CD4-positive, alpha-beta T cell (primary cell): Measurements from ENCODE around the gene SCAND1. TPM values are rescaled to one million over a fixed set of nuclear protein-coding genes. Genes with fewer than 3 reads are reported as not detected.
A peak's percentile ranks its signal among the peaks of the same experiment; 100 is the strongest.

Experiments
- ATAC-seq: fragments of 200-7000 bp; cut with Tn5 transposase; one replicate; pipeline ENCODE4 v1.10.0; 2022; ENCODE audit warnings: mild to moderate bottlenecking; ENCODE audit not compliant: poor library complexity
- CTCF ChIA-PET: fragments of 350-600 bp; sonication (Branson Sonifier 250); formaldehyde crosslinking; loops from one replicate; lab custom pipeline; 2021; ENCODE audit warnings: antibody characterized with exemption, inconsistent platforms; lab: Charles Lee
- POLR2A ChIA-PET: fragments of 350-600 bp; sonication (Branson Sonifier 250); formaldehyde crosslinking; loops from one replicate; lab custom pipeline; 2021; ENCODE audit warnings: antibody characterized with exemption, inconsistent platforms; lab: Charles Lee
- DNase-seq, 14 experiments: peaks; one replicate each; pipeline ENCODE4 v3.0.0-alpha.2; 2013 to 2020; ENCODE audit warnings: mixed read lengths in 2 of 14
- H3K27ac ChIP-seq, 2 donors: one replicate each; pipeline versions ENCODE4 v1.5.1 to v1.7.0; 2013; ENCODE audit warnings: low read length in 2 of 2, low read depth in 1 of 2, mild to moderate bottlenecking in 1 of 2
- H3K27me3 ChIP-seq, 2 experiments: 1 replicate in 1 of 2; 2 replicates in 1 of 2; pipeline versions ENCODE4 v1.6.1 to v1.7.0; 2013; ENCODE audit warnings: low read length in 2 of 2, control low read depth in 1 of 2, mild to moderate bottlenecking in 1 of 2, moderate library complexity in 1 of 2; ENCODE audit not compliant: insufficient read depth in 2 of 2, control insufficient read depth in 1 of 2
- H3K36me3 ChIP-seq: one replicate; pipeline ENCODE4 v1.6.1; 2013; ENCODE audit warnings: low read length, control low read depth; ENCODE audit not compliant: insufficient read depth
- H3K4me1 ChIP-seq: one replicate; pipeline ENCODE4 v1.6.1; 2013; ENCODE audit warnings: low read length, control low read depth; ENCODE audit not compliant: insufficient read depth
- H3K4me3 ChIP-seq: one replicate; pipeline ENCODE4 v1.5.1; 2013; ENCODE audit warnings: mild to moderate bottlenecking, low read length, moderate library complexity
- H3K9me3 ChIP-seq, 2 experiments: 1 replicate in 1 of 2; 2 replicates in 1 of 2; pipeline versions ENCODE4 v1.6.1 to v1.7.0; 2013; ENCODE audit warnings: low read length in 2 of 2, mild to moderate bottlenecking in 2 of 2, control low read depth in 1 of 2, moderate library complexity in 1 of 2; ENCODE audit not compliant: control insufficient read depth in 1 of 2, insufficient read depth in 1 of 2
- H3K27ac Mint-ChIP-seq: one replicate; pipeline ENCODE4 v1.8.0; 2020; ENCODE audit warnings: mixed read lengths
- H3K27me3 Mint-ChIP-seq: one replicate; pipeline ENCODE4 v1.8.0; 2021; ENCODE audit warnings: mixed read lengths
- H3K36me3 Mint-ChIP-seq: one replicate; pipeline ENCODE4 v1.8.0; 2021; ENCODE audit warnings: low read depth, mixed read lengths
- H3K4me1 Mint-ChIP-seq: one replicate; pipeline ENCODE4 v1.8.0; 2021; ENCODE audit warnings: low read depth, mixed read lengths
- H3K4me3 Mint-ChIP-seq: one replicate; pipeline ENCODE4 v1.8.0; 2020; ENCODE audit warnings: mild to moderate bottlenecking, mixed read lengths
- H3K9me3 Mint-ChIP-seq: one replicate; pipeline ENCODE4 v1.8.0; 2020; ENCODE audit warnings: mixed read lengths
- CTCF ChIP-seq: fragments of 200-600 bp; IDR thresholded peaks from one replicate; pipeline ENCODE4 v1.8.0; 2022; ENCODE audit warnings: antibody characterized with exemption, mild to moderate bottlenecking
- intact Hi-C, 2 experiments: fragments of 100-400 bp; cut with DNase I in 1 of 2; cut with micrococcal nuclease in 1 of 2; formaldehyde crosslinking; loops; one replicate each; pipeline versions ENCODE4 v1.15.1 to v1.9.0; 2023 to 2025; cut with DNase I, micrococcal nuclease
- total RNA-seq, 174 experiments: library from RNA in 2 of 174; stranded (reverse) in 2 of 174; gene quantifications; one replicate each; pipeline ENCODE4 v1.2.3 and lab custom pipeline; 2021 to 2026

SCAND1 gene
- total RNA-seq, 2 experiments from 2014 or later = 77.2 to 82.7 TPM

GRCh38 chr20:35909796-35910195 is 44.5 kb downstream of the SCAND1 start:
- no peak overlapping the region for H3K27ac Mint-ChIP-seq
- CTCF ChIA-PET = no interaction called here
- POLR2A ChIA-PET = no interaction called here

GRCh38 chr20:35909176-35909575 is 45.1 kb downstream of the SCAND1 start:
- H3K4me3 Mint-ChIP-seq = no peak overlapping the region
- ChIA-PET CTCF (no interaction called here), POLR2A (no interaction called here)
- H3K27me3 Mint-ChIP-seq = no peaks in the 10 kb centered on the region
- TF ChIP-seq CTCF = no peak
- ATAC-seq (no peak), DNase-seq (no peak)
- peak overlapping the region; percentile 9 for H3K27ac Mint-ChIP-seq
- Histone ChIP-seq H3K27ac (no peak overlapping the region), H3K36me3 (peaks cover 53% of the 10 kb centered on the region), H3K4me3 (no peak overlapping the region), H3K9me3 (no peaks in the 10 kb centered on the region), H3K4me1 (no peaks in the 10 kb centered on the region), H3K27me3 (no peaks in the 10 kb centered on the region)
- no peaks in the 10 kb centered on the region for H3K9me3 Mint-ChIP-seq
- peaks cover 11% of the 10 kb centered on the region for H3K4me1 Mint-ChIP-seq
- intact Hi-C loops = no loop called here
- H3K36me3 Mint-ChIP-seq = peaks cover 96% of the 10 kb centered on the region

More at GRCh38 chr20:35909796-35910195, 44.5 kb downstream of the SCAND1 start:
- TF ChIP-seq CTCF = no peak
- Histone ChIP-seq H3K4me3 (no peak overlapping the region), H3K9me3 (no peaks in the 10 kb centered on the region), H3K27me3 (no peaks in the 10 kb centered on the region), H3K27ac (no peak overlapping the region), H3K4me1 (no peaks in the 10 kb centered on the region), H3K36me3 (peaks cover 57% of the 10 kb centered on the region)
- Mint-ChIP-seq H3K9me3 (no peaks in the 10 kb centered on the region), H3K36me3 (peaks cover 94% of the 10 kb centered on the region), H3K4me1 (peaks cover 11% of the 10 kb centered on the region), H3K27me3 (no peaks in the 10 kb centered on the region), H3K4me3 (no peak overlapping the region)
- ATAC-seq (no peak), DNase-seq (no peak)
- intact Hi-C loops = no loop called here

- no peaks in the 10 kb centered on the region for H3K9me3 ChIP-seq
- Mint-ChIP-seq H3K9me3 (no peaks in the 10 kb centered on the region), H3K4me3 (no peak overlapping the region), H3K4me1 (peaks cover 11% of the 10 kb centered on the region), H3K27me3 (no peaks in the 10 kb centered on the region), H3K27ac (no peak overlapping the region), H3K36me3 (peaks cover 96% of the 10 kb centered on the region)
- ChIA-PET CTCF (no interaction called here), POLR2A (no interaction called here)
- H3K36me3 ChIP-seq = peaks cover 49% of the 10 kb centered on the region
- no peak overlapping the region for H3K4me3 ChIP-seq
- ATAC-seq (no peak), DNase-seq (no peak)
- intact Hi-C loops = no loop called here
- TF ChIP-seq CTCF = no peak
- no peaks in the 10 kb centered on the region for H3K27me3 ChIP-seq
- no peaks in the 10 kb centered on the region for H3K4me1 ChIP-seq
- no peak overlapping the region for H3K27ac ChIP-seq
Measured at GRCh38 chr20:35908007-35908406, 46.3 kb downstream of the SCAND1 start.
